ENCODE data around the gene SUPT20H.
"Not testable (repeated sequence)": the region's sequence is repeated elsewhere in the genome, so short reads cannot be mapped to it uniquely, and the experiment has no call there.

Gene SUPT20H

DNA sequence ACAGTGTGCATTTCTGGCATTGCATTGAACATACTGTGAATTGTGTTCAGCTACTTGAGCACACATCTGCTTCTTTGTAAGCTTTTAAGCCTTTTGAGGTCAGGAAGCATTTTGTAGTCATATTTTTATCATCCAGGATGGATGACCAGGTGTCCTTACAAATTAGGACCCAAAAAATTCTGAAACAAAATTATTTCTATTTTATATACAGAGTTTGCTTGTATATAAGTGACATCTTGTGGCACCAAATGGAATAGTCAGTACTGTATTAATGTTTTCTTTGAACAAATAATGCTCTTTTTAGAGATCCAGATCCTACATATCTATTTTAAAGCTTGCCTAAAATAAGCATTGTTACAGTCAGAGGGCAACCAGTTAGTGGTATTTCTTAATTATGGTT lies 9.5 kb upstream of the SUPT20H start:
- DNase-seq: no peak

DNA sequence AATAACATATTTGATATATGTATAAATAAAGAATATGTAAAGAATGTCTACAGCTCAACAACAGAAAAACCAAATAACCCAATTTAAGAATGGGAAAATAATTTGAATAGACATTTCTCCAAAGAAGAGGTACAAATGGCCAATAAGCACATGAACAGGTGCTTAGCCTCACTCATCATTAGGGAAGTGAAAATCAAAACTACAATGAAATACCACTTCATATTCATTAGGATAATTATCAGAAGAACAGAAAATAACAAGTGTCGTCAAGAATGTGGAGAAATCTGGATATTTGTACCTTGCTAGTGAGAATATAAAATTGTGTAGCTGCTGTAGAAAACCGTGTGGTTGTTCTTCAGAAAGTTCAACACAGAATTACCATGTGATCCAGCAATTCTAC lies 8.4 kb upstream of the SUPT20H start:
- DNase-seq: no peak

DNA sequence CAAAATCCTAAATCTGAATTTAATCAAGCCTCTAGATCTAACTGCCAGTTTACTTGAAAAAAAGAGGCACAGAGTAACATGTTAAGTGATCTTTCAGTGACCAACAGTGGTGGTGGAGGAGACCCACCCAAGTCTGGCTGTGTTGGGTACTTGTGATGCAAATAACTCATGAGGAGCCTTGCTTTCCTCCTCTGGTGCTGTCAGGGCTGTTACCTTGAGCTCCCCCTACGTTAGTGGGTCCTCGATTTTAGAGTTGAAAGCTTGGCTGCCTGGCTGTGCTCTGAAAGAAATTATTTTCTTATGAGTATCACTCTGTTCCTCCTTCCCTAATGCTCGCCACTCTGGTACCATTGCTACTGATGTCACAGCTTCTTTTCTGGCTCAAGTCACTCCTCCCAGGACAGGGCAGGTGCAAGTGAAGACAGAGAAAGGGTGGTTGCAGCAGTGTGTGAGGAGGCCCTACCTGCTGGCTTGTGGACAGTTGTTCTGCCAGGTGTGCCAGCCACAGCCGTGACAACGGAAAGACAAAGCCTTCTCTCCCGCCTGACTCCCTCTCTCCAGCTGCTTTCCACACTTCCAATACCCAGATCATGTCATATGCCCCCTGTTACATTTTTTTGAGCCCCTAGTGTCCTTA lies 6.5 kb upstream of the SUPT20H start:
- DNase-seq: no peak

DNA sequence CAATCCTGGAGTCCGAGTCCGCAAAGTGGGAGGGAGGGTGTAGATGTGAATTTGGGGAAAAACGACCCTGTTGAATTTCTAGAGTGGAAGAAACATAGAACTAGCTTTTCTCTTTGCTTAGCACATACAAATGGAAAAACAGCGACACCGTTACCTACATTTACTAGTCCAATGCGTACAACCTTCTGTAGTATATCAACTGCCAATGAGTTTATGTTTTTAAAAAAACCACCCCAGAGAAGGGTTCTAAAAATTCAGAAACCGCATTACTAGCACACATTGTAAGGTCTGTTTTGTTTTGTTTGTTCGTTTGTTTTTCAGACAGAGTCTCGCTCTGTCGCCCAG lies 332 bp upstream of the SUPT20H start:
- no peak for DNase-seq

DNA sequence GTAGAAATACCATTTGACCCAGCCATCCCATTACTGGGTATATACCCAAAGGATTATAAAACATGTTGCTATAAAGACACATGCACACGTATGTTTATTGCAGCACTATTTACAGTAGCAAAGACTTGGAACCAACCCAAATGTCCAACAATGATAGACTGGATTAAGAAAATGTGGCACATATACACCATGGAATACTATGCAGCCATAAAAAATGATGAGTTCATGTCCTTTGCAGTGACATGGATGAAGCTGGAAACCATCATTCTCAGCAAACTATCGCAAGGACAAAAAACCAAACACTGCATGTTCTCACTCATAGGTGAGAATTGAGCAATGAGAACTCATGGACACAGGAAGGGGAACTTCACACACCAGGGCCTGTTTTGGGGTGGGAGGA lies 3.3 kb downstream of the SUPT20H start:
- not testable (repeated sequence) for DNase-seq

DNA sequence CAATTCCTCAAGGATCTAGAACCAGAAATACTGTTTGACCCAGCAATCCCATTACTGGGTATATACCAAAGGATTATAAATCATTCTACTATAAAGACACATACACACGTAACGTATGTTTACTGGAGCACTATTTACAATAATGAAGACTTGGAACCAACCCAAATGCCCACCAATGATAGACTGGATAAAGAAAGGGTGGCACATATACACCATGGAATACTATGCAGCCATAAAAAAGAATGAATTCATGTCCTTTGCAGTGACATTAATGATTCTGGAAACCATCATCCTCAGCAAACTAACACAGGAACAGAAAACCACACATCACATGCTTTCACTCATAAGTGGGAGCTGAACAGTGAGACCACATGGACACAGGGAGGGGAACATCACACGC lies 6.4 kb downstream of the SUPT20H start:
- not testable (repeated sequence) for DNase-seq

DNA sequence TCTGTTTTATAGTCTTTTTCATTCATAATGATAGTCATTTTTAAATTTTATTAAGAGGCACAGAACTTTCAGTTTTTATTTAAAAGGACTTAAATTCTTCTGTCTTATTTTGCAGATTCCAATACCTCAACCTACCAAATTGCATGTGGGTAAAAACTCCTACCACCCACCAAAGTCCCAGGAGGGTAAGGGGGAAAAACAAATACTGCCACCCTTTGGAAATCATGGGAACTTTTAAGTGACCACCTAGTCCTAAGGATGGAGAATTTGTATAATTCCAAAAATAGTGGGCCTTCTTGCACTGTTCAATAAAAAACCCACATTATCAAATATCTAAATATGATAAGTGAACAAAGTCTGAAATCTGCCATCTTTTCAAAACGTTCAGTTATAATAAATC lies 9.7 kb downstream of the SUPT20H start:
- no peak for DNase-seq

DNA sequence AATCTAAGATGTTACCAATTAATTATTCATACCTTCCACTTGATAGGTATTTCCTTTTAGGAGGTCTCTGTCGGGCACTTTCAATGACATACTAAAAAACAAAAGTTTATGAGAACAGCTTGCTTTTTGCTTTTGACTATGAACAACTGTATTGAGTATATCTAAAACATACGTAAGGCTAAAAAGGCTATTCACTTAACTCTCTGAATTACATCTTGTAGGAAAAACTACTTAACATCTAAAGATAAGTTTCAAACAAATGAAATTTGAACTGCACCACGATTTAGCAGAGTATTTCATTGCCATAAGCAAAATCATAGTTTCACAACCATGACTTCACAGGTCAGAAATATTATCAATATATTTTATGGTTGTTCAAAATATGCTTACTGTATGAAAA lies 11.6 kb downstream of the SUPT20H start:
- no peak for DNase-seq

DNA sequence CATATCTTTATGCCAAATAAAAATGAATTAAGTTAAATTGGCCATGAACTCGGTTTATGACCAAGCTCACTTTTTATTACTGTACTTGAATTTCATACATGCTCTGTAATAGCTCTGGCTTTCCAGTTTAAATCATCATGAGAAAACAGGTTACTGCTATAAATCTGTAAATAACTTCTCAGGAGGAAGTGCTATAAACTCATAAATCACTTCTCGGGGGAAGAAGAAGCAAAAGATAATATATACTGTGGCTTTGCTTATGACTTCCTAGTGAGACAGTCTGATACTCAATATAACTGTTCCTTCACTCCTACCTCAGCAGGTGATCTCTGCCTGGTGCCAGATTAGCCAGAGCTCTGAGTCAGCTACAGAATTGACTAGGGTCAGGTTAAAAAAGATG lies 12.5 kb downstream of the SUPT20H start:
- no peak for DNase-seq

DNA sequence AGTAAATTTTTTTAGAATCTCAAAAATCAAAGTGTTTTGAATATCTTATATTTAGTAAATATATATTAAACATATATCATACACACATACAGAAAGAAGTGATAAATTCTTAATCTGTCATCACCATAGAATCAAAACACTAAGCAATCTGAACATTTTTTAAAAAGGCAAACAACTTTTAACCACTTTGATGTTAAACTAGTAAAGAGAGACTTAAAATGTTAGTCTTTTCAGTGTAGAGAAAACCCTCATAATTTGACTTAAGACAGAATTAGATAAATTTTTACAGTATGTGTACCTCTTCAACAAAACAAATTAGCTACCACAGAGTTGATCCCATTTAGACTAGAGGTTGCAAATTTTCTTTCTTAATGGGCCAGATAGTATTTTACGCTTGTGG lies 13.4 kb downstream of the SUPT20H start:
- no peak for DNase-seq

DNA sequence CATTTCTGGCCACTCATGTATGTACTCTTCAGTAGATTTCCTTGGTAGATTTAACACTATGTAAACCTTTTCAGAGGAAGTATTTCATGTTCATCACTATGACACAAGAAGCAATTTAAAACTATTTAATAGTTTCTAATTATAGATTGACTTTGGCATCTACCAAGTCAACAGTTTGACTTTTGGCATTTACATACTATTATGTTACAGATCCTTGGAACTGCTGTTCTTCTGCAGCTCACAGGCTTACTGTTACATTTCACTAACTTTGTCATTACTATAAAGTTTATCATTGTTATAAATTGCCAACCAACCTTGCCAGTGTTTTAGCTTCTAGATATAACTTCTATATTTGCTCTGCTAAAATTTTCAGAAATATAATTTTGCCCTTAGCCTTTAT lies 18.7 kb downstream of the SUPT20H start:
- DNase-seq: no peak

DNA sequence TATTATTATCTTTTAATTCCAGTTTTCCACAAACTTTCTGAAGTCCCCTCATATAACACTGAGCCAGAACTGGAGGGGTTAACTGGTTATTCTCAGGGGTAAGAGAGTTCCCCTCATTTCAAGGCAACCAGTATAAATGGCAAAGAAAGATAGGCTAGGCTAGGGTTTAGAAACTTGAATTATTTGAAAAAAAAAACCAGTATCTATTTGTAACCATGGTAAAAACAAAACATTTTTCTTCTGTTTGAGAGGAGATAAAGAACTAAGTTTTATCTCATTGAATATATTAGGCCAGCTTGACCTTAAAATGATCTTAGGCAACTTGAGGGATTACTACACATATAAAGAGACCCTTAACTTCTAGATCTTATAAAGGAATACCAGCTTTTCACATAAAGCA lies 19.6 kb downstream of the SUPT20H start:
- DNase-seq: no peak

DNA sequence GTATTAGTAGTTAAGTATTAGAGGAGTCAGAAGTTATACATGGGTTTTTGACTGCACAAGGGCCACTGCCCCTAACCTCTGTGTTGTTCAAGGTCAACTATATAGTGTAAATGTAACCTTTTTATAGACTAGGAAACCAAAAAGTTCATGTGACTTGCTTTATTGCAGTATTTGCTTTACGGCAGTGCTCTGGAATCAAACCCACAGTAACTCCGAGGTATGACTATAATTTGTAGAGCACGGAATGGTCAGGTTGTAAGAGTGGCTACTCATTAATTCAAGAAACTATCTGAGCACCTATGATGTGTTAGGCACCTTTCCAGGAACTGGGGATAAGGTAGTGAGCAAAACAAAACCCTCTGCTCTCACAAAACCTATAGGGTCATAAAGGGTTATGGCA lies 22.2 kb downstream of the SUPT20H start:
- no peak for DNase-seq

DNA sequence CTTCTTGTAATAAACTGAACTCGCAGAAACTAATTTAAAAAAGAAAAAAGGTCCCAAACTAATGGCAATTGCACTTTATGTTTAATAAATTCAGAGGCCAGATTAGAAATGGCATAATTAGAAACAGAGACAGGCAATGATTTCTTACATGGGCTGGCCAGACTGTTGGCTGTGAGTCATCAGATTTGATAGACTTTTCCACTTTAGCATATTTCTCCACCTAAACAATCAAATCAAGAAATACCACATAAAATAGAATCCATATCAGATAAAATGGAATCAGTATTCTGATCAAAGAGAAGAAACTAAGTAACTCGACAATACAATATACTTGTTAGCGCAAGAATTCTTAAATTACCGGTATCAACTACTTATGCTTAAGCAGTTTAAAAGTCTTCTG lies 29.9 kb downstream of the SUPT20H start:
- DNase-seq: no peak

DNA sequence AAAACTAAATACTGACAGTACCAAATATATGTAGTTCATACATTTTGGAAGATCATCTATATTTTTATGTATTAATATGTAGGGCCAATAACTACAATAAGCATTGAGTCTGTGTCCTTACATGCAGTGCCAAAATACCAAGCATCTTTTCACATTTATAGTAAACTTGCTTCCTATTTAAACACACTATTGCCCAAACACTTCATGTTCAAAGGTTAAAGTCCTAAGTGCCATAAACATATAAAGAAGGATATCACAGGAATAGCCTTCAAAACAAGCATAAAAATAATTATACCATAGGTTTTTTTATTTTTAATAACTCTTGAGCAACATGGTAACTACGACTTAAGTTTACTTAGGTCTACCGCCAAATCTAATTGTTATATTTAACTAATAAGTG lies 31.8 kb downstream of the SUPT20H start:
- DNase-seq: no peak

DNA sequence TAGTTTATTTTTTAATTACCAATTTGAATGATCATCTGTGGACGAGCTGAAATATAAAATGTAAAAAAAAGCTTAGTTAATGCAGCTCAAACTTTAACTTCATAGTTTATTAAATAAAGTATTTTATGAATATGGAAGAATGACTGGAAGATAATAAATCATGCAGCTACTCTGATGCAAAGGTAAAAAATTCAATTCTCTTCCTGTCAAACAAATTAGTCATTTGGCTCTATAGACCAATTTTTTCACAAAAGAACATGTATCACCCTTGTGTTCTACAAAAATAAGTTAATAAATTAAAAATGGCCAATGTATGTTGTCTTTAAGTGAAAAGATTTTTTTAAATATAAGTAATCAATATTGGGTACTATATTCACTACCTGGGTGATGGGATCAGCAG lies 32.7 kb downstream of the SUPT20H start:
- no peak for DNase-seq

DNA sequence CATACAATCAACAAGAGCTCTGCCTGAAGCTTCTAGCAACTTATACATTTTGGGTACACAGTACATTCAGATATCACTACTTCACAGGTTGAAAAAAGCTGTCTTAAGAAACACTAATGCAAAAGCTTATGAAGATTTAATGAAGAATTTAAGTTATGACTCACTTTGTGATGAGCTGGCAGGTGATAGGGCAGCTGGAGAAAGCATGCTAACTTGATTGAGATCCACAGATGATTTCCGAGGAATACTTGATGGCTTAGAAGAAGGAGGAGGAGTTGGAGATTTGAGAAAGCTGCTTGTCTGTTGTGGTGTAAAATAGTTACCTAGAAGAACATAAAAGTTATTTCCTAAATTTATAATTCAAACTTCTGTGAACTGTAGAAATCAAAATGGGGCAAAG lies 35.6 kb downstream of the SUPT20H start:
- DNase-seq: no peak

DNA sequence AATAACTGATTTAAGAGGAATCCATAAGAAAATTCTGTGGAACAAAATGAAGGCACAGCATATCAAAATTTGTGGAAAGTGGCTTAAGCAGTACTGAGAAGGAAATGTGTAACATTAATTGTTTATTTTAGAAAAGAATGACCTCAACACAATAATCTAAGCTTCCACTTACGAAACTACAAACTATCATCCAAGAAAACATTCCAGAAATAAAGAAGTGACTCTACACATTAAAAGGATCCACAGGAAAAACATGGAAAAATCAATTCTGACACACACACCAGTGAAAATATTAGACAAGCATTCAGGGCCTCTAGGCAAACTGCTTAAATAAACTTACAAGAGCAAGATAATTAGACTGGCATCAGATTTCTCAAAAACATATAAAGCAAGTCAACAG lies 44.9 kb downstream of the SUPT20H start:
- no peak for DNase-seq

DNA sequence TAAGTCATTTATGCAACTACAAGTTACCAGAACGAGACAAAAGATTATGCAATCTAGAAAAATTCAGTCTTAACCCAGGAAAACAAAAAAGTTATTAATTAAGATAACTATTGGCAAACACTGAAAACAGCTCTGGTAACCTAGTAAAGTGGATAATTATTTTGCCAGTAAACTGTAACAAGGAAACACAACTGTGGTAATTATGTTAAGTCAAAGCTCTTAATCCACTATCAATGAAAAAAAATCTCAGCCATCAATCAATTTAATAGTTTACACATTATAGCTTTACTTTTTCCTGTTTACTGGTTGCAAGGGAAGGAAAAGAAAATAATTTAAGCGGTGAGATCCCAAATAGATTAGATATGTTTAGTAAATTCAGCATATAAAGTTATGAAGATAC lies 47.7 kb downstream of the SUPT20H start:
- DNase-seq: no peak

DNA sequence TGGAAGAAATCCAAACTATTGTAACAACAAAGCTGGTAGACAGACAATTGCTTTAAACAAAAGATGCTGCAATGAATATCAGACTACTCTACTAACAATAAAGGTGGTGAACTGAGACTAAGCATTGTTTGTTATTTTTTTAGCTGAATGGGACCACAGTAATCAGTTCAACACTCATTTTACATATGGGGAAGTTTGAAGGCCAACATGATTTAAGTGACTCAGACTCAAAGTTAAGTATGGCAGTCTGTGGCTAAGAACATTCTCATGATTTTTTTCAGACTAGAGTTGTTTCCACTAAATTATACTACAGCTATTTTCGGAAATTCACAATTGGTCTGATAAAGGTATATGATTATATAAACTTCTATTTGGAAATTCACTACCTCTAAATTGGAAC lies 48.5 kb downstream of the SUPT20H start:
- DNase-seq: no peak

DNA sequence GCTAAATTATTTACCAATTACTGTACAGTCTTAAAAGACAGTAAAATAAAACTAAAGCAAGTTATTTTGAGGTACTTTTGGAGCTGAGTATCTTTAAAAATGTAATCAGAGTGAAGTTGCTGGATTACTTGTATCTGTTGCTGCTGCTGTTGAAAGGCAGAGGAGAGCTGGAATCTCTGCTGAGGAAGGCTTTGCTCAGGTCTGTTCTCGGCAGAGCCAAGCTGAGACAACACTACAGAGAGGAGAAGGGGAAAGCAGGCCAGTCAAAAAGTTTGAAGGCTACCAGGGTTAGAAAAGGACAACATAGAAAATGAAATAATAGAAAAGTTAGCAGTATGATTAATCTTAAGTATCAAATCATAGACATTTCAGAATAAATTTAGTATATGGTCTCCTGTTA lies 49.1 kb downstream of the SUPT20H start:
- DNase-seq: no peak

DNA sequence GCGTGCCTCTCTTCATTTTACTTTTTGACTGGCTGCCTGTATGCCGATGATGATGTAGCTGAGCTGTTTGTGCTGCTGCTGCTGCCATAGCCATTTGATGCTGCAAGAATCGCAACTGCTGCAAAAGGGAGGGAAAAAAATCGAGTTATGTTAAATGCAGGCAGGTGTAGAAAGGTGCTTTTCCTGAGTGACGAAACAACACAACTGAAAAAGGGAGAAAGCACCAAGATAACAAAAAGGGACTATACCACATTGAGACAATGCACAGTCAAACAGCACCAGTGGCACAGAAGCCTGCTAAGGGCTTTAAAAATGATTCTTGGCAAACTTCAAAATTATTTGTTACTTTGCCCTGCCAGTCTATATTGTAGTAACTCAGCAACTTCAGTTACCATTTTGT lies 49.8 kb downstream of the SUPT20H start:
- DNase-seq: no peak

DNA sequence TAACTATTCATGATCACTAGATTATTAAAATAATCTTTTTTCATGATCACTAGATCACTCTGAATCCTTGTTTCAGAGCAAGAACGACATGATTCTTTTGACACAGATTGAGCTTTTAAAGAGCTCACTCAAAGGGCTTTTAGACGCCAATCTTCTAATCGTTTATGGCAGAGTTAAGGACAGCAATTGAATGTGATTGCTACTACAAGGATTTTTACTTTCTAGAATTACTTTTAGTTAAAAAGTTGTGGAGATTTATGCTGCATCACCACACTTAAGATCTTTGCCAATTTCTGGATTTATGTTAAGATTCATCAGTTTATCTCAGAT lies 57.6 kb downstream of the SUPT20H start:
- no peak for DNase-seq

DNA sequence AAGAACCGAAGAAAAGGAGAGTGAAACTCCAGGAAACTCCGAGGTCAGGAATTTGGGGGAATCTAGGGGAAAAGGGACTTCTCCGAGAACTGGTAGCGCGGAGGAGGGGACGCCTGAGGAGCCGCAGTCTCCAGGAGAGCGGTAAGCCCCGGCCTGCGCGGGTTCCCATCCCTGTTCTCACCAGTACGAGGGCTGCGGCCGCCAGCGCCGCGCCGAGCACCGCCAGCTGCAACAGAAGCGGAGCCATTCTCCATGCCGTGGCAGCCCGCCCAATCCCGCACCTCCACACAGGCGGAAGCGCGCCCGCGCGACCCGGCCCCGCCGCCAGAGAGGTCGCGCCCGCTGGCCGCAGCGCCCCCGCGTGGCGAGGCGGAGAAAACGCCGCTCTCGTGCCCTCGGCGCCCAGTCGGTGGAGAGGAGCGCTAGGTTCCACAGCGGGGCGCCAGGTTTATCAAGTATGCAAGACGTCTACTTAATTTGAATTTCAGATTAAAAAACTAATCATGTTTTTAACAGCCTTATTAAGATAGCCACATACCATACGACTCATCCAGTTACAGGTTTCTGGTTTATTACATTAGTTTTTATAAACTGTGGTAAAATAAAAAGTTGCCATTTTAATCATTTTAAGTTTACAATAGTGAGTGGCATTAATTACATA lies 60.3 kb downstream of the SUPT20H start, which contains the start of gene ALG5:
TSS of gene ALG5 (minus strand) at position 287 of the 661 bp plus-strand sequence. CDS start at position 247, 40 bp downstream.
- DNase-seq: peak; percentile 94

DNA sequence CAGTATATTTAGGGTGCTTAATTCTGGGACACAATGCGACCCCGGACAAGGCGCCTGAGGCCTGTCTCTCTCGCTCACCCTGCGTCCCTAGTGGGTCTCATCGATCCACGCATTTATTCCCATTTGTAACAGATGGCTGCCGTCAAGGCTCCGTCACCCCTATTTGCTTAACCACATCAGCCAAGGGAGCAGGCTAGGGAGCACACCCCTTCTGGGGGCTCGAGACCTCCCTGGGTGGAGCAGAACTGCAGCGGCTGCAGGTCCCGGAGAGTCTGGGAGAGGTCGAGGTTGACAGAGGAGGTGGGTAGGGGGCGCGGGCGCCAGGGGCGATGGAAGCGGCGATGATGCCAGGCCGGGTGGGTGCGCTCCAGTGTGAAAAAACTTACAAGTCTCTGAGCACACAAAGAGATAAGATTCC lies 60.9 kb downstream of the SUPT20H start:
- no peak for DNase-seq
